GM18858 (cell line): ENCODE data around the gene SGMS2.
"Not testable (repeated sequence)": the region's sequence is repeated elsewhere in the genome, so short reads cannot be mapped to it uniquely, and the experiment has no call there.

ENCODE experiments used
- ATAC-seq: cut with Tn5 transposase; IDR thresholded peaks from one replicate; pipeline ENCODE4 v1.9.1; 2021; ENCODE audit not compliant: unreplicated experiment

Gene SGMS2

GRCh38 chr4:107906458-107907100 lies 81.8 kb downstream of the SGMS2 start:
- ATAC-seq = no peak

- no peak for ATAC-seq
Observed at GRCh38 chr4:107908377-107908776, 83.6 kb downstream of the SGMS2 start.

DNA sequence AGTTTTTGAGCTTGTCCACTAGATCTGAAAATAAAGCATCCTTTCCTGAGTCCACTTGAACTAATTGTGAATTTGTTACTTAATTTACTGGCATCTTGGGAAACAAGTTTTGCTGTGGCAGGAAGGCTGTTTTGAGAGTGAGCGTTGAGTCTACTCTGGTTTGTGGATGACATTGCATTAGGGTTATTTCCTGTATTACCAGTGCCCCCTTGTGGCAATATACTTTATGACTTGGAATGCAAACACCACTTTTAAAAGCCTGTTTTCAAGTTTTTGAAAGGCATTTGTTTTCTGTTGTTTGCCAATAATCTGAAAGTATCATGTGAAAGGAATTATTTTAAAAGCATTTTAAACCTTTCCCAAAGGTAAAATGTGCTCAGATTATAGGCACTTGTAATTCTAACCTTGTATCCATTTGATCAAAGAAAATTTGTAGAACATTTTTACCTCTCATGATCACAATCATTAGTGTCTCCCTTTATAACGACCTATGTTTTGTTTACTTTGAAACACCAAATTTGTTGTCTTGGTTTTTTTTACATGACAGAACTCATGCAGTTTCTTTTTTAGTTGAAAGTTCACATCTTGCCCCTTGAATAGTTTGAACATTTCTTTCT lies 88.7 kb downstream of the SGMS2 start:
- peak; percentile 94 for ATAC-seq

DNA sequence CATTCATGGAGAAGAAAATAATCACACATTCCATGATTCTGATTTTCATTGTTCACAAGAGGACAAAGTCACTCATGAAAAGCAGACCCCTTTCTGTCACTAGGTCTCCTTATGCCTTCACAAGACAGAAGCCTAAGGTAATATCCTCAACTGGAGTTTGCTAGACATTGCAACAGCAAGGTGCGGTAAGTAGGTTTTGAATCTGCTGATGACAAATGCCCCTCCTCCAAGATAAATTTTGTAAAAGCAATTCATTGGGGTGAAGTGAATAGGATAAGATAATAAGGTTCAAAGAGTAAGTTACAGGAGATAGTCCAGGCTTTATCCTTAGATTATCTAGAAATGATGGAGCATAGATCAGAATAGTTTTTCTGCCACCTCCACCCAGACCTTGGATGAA lies 90.5 kb downstream of the SGMS2 start:
- no peak for ATAC-seq

DNA sequence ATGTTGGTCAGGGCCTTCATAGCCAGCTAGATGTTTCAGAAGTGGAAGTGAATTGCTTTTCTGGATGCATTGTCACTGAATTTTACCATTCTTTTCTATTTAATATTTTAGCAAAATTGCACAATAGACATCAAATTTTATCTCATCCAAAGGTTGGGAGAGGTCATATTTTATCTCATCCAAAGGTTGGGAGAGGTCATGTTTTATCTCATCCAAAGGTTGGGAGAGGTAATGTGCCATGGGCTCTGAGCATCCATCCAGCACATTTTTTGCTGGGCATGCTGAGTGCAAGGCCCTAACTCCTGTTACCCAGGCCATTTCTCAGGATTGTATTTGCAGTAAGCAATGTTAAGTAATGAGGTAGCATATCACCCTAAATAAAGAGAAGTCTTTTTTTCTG lies 91.9 kb downstream of the SGMS2 start:
- no peak for ATAC-seq

- ATAC-seq = no peak
Observed at GRCh38 chr4:107917500-107917899, 92.8 kb downstream of the SGMS2 start.

DNA sequence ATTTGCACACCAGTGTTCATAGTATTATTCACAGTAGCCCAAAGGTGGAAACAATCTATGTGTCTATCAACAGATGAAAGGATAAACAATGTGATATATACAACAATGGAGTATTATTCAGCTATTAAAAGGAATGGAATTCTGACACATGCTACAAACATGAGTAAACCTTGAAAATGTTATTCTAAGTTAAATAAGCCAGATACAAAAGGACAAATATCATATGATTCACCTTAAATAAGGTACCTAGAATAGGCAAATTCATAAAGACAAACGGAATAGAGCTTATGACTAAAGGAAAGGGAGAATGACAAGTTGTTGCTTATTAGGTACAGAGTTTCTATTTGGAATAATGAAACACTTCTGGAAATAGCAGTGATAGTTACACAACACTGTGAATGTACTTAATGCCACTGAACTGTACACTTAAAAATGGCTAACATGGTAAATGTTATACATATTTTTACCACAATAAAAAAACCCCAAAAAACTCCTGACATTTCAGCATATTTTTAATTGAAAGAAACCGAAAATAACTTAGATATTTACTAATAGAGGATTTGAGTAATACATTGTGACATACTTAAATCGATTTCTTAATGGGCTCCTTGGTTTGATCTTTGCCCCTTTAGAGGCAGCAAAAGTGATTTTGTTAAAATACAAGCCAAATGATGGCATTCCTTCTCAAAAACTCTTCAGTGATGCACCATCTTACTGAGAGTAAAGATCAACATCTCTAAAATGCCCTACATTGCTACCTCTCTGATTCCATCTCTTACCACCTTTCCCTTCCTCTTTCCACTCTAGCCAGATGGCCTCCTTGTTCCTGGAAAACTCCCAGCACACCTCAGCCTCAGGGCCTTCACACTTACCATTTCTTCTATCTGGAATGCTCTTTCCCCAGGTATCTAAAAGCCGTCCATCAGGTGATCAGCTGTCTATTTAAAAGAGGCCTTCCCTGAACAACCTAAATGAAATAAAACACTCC lies 98.0 kb downstream of the SGMS2 start:
- ATAC-seq = no peak

- not testable (repeated sequence) for ATAC-seq
Observed at GRCh38 chr4:107925713-107926112, 101.0 kb downstream of the SGMS2 start.

- ATAC-seq = not testable (repeated sequence)
Observed at GRCh38 chr4:107926875-107927274, 102.1 kb downstream of the SGMS2 start.

DNA sequence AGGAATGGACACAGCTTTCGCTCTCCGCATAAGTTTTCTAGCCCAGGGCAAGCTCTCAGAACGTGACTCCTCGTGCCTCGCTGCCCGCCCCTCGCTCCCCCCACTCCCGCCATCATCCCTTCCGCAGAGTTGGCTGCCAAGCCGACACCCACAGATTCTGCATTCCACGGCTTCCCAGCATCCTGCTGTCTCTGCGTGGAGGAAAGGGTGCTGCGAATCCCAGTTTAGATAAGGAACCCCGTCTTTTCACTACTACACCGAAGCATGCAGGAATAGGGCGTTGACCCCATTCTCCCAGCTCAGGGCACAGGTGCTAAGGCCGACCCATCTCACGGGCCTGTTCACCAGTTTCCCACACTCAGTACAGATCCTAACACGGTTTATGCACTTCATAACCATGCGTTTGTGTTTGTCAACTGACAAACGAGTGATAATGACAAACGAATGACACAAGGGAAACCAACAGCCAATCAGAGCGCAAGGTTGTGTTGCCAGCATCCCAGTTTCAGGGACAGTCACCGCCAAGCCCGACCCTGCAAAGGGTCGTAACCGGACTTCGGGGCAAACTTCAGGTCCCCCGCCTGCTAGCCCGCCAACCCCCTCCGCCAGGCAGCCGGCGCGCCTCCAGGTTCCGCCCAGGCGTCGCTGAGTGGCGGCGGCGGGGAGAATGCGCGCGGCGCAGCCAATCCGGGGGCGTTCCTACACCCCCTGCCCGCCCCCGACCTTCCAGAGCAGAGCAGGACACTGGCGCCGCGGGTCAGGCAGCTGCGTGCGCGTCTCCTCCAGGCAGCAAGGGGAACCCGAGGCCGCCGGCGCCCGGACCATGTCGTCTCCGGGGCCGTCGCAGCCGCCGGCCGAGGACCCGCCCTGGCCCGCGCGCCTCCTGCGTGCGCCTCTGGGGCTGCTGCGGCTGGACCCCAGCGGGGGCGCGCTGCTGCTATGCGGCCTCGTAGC lies 106.4 kb downstream of the SGMS2 start, which contains the start of gene CYP2U1:
TSS of gene CYP2U1 (plus strand) at position 729 of the 954 bp plus-strand sequence. CDS start at position 824, 95 bp downstream.
- peak; percentile 87 for ATAC-seq

GRCh38 chr4:107931775-107932321 lies 107.1 kb downstream of the SGMS2 start:
- ATAC-seq = peak; percentile 9

GRCh38 chr4:107935246-107935645 lies 110.5 kb downstream of the SGMS2 start:
- no peak for ATAC-seq

- peak; percentile 66 for ATAC-seq
Observed at GRCh38 chr4:107937040-107937439, 112.3 kb downstream of the SGMS2 start.

GRCh38 chr4:107939307-107939706 lies 114.6 kb downstream of the SGMS2 start:
- no peak for ATAC-seq

GRCh38 chr4:107945809-107946208 lies 121.1 kb downstream of the SGMS2 start:
- ATAC-seq = no peak

DNA sequence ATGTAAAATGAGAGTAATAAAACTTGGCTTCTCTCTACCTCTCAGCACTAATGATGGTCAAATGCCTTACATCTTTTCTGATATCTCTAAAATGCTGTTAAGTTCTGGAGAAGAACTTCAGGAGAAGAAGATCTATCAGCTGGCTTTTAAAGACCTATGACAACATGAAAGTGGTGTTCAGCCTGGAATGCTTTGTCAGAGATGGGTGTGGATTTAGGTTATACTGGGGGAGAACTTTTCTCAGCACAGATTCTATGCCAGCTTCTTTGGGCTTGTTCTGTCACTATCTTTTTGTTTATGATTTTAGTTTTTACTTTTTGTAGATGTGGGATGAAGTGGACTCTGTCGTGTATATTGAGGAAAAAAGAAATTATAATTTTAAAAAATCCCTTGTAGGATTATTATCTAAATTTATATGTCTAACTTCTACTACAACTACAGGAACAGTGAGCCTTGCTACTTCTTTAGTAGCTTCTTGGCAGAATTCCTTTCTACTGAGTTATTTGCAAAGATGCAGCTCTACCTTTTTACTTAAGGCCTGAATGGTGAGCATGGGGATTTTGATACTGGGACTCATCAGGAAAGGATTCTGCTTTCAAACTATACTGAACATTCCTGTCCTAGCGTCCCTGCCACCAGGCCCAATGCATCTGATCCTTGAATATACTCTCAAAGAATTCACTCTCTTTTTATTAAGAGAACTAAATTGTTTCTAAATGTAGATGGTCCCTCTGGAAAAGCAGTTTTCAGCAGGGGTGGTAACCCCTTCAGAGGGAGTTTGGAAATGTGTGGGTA lies 126.2 kb downstream of the SGMS2 start:
- ATAC-seq = no peak

- no peak for ATAC-seq
Observed at GRCh38 chr4:107951551-107951950, 126.8 kb downstream of the SGMS2 start.

DNA sequence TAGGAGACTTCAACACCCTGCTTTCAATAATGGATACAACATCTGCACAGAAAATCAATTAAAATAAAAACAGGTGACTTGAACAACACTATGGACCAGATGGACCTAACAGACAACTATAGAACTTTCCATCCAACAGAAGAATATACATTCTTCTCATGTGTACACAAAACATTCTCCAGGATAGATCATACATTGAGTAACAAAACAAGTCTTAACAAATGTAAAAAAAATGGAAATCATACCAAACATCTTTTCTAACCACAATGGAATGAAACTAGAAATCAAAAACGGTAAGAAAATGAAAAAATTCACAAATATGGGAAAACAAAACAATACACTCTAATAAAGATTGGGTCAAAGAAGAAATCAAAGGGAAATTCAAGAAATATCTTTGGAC lies 131.3 kb downstream of the SGMS2 start:
- no peak for ATAC-seq
